ENCODE measurements around the gene CLDN18.

DNA sequence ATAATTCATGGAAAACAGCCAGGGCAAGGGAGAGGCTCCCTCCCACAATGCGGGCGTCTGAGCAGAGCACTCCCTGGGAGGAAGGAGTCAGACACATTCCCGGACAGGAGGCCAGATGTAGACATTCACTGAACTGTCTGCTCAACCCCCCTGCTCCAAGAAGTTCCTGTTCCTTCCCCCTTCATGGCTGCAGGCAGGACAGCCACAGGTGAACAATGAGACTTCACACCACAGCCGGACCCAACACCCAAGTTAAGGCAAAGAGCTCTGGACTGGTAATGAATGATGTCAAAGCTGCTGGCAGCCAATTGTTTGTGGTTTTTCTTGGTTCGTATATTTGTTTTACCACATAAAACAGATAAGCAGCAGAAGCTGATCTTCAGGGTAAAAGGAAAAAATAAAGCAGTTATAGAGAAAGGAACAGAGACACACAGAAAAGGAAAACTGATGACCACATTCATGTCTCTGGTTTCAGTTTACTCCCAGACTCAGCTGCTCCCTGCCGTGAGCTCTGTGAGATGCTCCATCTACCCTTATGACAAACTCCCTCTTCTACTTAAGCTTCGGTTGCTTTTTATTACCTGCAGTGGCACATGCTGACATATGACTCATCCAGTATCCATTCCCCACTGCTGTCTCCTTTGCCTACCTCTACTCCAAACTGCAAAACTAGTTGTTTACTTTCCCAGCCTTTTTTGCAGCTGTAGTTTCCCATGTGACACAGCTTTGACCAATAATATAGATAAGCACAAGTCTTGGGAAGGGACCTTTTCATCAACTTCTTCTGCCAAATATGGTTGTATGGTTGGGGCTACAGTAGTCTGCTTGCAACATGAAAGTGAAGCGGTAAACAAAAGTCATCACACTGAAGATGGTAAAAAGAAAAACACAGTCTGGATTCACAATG lies 72.4 kb downstream of the CLDN18 start:
- TF ChIP-seq JUND (IDR thresholded peaks at IDR 0.05; ENCODE audit: low read depth, low read length) (no peak), POLR2AphosphoS5 (IDR thresholded peaks at IDR 0.05; ENCODE audit: low read length) (no peak), YY1 (IDR thresholded peaks at IDR 0.05; ENCODE audit: low read depth, low read length) (no peak), TARDBP (IDR thresholded peaks at IDR 0.05; ENCODE audit: borderline replicate concordance) (no peak), POLR2A (IDR thresholded peaks at IDR 0.05; ENCODE audit: low read depth, low read length) (no peak), TCF12 (IDR thresholded peaks at IDR 0.05; ENCODE audit: low read depth, low read length) (no peak), CBX3 (IDR thresholded peaks at IDR 0.05; ENCODE audit: borderline replicate concordance, low read depth) (no peak)
- TF ChIP-seq, protein P1, sequence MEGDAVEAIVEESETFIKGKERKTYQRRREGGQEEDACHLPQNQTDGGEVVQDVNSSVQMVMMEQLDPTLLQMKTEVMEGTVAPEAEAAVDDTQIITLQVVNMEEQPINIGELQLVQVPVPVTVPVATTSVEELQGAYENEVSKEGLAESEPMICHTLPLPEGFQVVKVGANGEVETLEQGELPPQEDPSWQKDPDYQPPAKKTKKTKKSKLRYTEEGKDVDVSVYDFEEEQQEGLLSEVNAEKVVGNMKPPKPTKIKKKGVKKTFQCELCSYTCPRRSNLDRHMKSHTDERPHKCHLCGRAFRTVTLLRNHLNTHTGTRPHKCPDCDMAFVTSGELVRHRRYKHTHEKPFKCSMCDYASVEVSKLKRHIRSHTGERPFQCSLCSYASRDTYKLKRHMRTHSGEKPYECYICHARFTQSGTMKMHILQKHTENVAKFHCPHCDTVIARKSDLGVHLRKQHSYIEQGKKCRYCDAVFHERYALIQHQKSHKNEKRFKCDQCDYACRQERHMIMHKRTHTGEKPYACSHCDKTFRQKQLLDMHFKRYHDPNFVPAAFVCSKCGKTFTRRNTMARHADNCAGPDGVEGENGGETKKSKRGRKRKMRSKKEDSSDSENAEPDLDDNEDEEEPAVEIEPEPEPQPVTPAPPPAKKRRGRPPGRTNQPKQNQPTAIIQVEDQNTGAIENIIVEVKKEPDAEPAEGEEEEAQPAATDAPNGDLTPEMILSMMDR (IDR thresholded peaks at IDR 0.05 in 2 of 3, conservative IDR thresholded peaks at IDR 0.05 in 1 of 3; ENCODE audit: control insufficient read depth in 2 of 3, extremely low read depth in 1 of 3, insufficient read depth in 1 of 3, low read depth in 3 of 3, low read length in 3 of 3): no peak
- TF ChIP-seq, protein P2, sequence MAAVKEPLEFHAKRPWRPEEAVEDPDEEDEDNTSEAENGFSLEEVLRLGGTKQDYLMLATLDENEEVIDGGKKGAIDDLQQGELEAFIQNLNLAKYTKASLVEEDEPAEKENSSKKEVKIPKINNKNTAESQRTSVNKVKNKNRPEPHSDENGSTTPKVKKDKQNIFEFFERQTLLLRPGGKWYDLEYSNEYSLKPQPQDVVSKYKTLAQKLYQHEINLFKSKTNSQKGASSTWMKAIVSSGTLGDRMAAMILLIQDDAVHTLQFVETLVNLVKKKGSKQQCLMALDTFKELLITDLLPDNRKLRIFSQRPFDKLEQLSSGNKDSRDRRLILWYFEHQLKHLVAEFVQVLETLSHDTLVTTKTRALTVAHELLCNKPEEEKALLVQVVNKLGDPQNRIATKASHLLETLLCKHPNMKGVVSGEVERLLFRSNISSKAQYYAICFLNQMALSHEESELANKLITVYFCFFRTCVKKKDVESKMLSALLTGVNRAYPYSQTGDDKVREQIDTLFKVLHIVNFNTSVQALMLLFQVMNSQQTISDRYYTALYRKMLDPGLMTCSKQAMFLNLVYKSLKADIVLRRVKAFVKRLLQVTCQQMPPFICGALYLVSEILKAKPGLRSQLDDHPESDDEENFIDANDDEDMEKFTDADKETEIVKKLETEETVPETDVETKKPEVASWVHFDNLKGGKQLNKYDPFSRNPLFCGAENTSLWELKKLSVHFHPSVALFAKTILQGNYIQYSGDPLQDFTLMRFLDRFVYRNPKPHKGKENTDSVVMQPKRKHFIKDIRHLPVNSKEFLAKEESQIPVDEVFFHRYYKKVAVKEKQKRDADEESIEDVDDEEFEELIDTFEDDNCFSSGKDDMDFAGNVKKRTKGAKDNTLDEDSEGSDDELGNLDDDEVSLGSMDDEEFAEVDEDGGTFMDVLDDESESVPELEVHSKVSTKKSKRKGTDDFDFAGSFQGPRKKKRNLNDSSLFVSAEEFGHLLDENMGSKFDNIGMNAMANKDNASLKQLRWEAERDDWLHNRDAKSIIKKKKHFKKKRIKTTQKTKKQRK (IDR thresholded peaks at IDR 0.05; ENCODE audit: low read depth, low read length): no peak
- TF ChIP-seq, protein P3, sequence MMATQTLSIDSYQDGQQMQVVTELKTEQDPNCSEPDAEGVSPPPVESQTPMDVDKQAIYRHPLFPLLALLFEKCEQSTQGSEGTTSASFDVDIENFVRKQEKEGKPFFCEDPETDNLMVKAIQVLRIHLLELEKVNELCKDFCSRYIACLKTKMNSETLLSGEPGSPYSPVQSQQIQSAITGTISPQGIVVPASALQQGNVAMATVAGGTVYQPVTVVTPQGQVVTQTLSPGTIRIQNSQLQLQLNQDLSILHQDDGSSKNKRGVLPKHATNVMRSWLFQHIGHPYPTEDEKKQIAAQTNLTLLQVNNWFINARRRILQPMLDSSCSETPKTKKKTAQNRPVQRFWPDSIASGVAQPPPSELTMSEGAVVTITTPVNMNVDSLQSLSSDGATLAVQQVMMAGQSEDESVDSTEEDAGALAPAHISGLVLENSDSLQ (IDR thresholded peaks at IDR 0.05): no peak
- TF ChIP-seq, protein P4, sequence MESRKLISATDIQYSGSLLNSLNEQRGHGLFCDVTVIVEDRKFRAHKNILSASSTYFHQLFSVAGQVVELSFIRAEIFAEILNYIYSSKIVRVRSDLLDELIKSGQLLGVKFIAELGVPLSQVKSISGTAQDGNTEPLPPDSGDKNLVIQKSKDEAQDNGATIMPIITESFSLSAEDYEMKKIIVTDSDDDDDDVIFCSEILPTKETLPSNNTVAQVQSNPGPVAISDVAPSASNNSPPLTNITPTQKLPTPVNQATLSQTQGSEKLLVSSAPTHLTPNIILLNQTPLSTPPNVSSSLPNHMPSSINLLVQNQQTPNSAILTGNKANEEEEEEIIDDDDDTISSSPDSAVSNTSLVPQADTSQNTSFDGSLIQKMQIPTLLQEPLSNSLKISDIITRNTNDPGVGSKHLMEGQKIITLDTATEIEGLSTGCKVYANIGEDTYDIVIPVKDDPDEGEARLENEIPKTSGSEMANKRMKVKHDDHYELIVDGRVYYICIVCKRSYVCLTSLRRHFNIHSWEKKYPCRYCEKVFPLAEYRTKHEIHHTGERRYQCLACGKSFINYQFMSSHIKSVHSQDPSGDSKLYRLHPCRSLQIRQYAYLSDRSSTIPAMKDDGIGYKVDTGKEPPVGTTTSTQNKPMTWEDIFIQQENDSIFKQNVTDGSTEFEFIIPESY (IDR thresholded peaks at IDR 0.05): no peak

Measured in GM12878 (cell line).